IMR-90 (cell line): ENCODE results near the gene OR51B4. TPM values are rescaled to one million over a fixed set of nuclear protein-coding genes. Genes with fewer than 3 reads are reported as not detected.

Source experiments
- ATAC-seq: fragments of 200-7000 bp; cut with Tn5 transposase; 2 replicates; pipeline ENCODE4 v1.9.1; 2020; ENCODE audit warnings: low read depth, mild to moderate bottlenecking, moderate library complexity
- BruUV-seq: library from RNA; stranded (reverse); fragments of 400-500 nt; replicated peaks from 2 replicates; lab custom pipeline; 2021; lab: Mats Ljungman, UMichigan
- CTCF ChIA-PET: fragments of 300-600 bp; formaldehyde crosslinking; extraction: SDS; loops from one replicate; lab custom pipeline; 2021; ENCODE audit warnings: antibody characterized with exemption; lab: Yijun Ruan, JAX
- POLR2A ChIA-PET: fragments of 300-600 bp; sonication (Branson Sonifier 250); formaldehyde crosslinking; loops from one replicate; lab custom pipeline; 2022; ENCODE audit warnings: antibody characterized with exemption; ENCODE audit not compliant: unreplicated experiment; lab: Charles Lee
- DNase-seq: peaks from one replicate; pipeline ENCODE4 v3.0.0; 2013
- H2AFZ ChIP-seq: replicated peaks from 2 replicates; pipeline ENCODE3; 2013; ENCODE audit warnings: low read length, mild to moderate bottlenecking; ENCODE audit not compliant: poor library complexity
- H2AK5ac ChIP-seq: 2 replicates; pipeline ENCODE4 v1.6.1; 2013; ENCODE audit warnings: low read depth, low read length, inconsistent platforms
- H2AK9ac ChIP-seq: replicated peaks from 2 replicates; pipeline ENCODE3; 2013; ENCODE audit warnings: mild to moderate bottlenecking, low read depth, low read length, moderate library complexity; ENCODE audit not compliant: poor library complexity
- H2BK120ac ChIP-seq: 2 replicates; pipeline ENCODE4 v1.6.1; 2013; ENCODE audit warnings: low read depth, low read length, inconsistent platforms
- H2BK15ac ChIP-seq: 3 replicates; pipeline ENCODE4 v1.6.1; 2013; ENCODE audit warnings: low read depth, low read length, inconsistent platforms
- H2BK20ac ChIP-seq: 2 replicates; pipeline ENCODE4 v1.6.1; 2013; ENCODE audit warnings: low read depth, mild to moderate bottlenecking, inconsistent platforms, low read length, moderate library complexity
- H2BK5ac ChIP-seq: 2 replicates; pipeline ENCODE4 v1.6.1; 2013; ENCODE audit warnings: mild to moderate bottlenecking, low read depth, low read length, inconsistent platforms; ENCODE audit not compliant: poor library complexity, severe bottlenecking
- H3K14ac ChIP-seq: replicated peaks from 2 replicates; pipeline ENCODE4 v1.6.1; 2013; ENCODE audit warnings: low read depth, low read length, inconsistent platforms
- H3K18ac ChIP-seq: 2 replicates; pipeline ENCODE4 v1.6.1; 2013; ENCODE audit warnings: low read depth, low read length, control low read depth
- H3K23ac ChIP-seq: 2 replicates; pipeline ENCODE4 v1.6.1; 2013; ENCODE audit warnings: low read depth, low read length, inconsistent platforms
- H3K27ac ChIP-seq: 2 replicates; pipeline ENCODE4 v1.5.1; 2013; ENCODE audit warnings: mild to moderate bottlenecking, control low read depth, low read length; ENCODE audit not compliant: insufficient read depth
- H3K27me3 ChIP-seq: 2 replicates; pipeline ENCODE4 v1.6.1; 2013; ENCODE audit warnings: low read length; ENCODE audit not compliant: control insufficient read depth, insufficient read depth
- H3K36me3 ChIP-seq: 2 replicates; pipeline ENCODE4 v1.6.1; 2013; ENCODE audit warnings: low read length, mixed read lengths; ENCODE audit not compliant: control insufficient read depth, insufficient read depth
- H3K4ac ChIP-seq: 2 replicates; pipeline ENCODE4 v1.6.1; 2013; ENCODE audit warnings: low read depth, low read length, inconsistent platforms
- H3K4me1 ChIP-seq: 2 replicates; pipeline ENCODE4 v1.6.1; 2013; ENCODE audit warnings: low read length, mixed read lengths; ENCODE audit not compliant: control insufficient read depth, insufficient read depth
- H3K4me2 ChIP-seq: 2 replicates; pipeline ENCODE4 v1.6.1; 2013; ENCODE audit warnings: low read depth, mild to moderate bottlenecking, control low read depth, low read length, moderate library complexity
- H3K4me3 ChIP-seq: 2 replicates; pipeline ENCODE4 v1.5.1; 2013; ENCODE audit warnings: low read depth, mild to moderate bottlenecking, control low read depth, low read length, moderate library complexity; ENCODE audit not compliant: insufficient read depth
- H3K56ac ChIP-seq: 2 replicates; pipeline ENCODE4 v1.6.1; 2013; ENCODE audit warnings: low read length, inconsistent platforms; ENCODE audit not compliant: insufficient read depth; ENCODE audit errors: extremely low read depth
- H3K79me1 ChIP-seq, 2 experiments: 2 replicates each; pipeline ENCODE4 v1.6.1; 2013; ENCODE audit warnings: low read length in 2 of 2, inconsistent platforms in 1 of 2, low read depth in 1 of 2
- H3K9ac ChIP-seq: 2 replicates; pipeline ENCODE4 v1.6.1; 2013; ENCODE audit warnings: low read depth, low read length, control low read depth
- H3K9me1 ChIP-seq: 2 replicates; pipeline ENCODE4 v1.6.1; 2013; ENCODE audit warnings: low read length, inconsistent platforms; ENCODE audit not compliant: insufficient read depth
- H3K9me3 ChIP-seq: 2 replicates; pipeline ENCODE4 v1.6.1; 2013; ENCODE audit warnings: low read length; ENCODE audit not compliant: control insufficient read depth, insufficient read depth
- H4K20me1 ChIP-seq: 2 replicates; pipeline ENCODE4 v1.6.1; 2013; ENCODE audit warnings: low read length, inconsistent platforms; ENCODE audit not compliant: insufficient read depth
- H4K5ac ChIP-seq: 2 replicates; pipeline ENCODE4 v1.6.1; 2013; ENCODE audit warnings: mild to moderate bottlenecking, low read depth, low read length, control low read depth
- H4K8ac ChIP-seq, 2 experiments: 2 replicates each; pipeline ENCODE4 v1.6.1; 2013; ENCODE audit warnings: low read depth in 2 of 2, low read length in 2 of 2, control low read depth in 1 of 2, inconsistent platforms in 1 of 2
- H4K91ac ChIP-seq: 2 replicates; pipeline ENCODE4 v1.6.1; 2013; ENCODE audit warnings: low read depth, low read length, inconsistent platforms; ENCODE audit not compliant: insufficient read depth
- CEBPB ChIP-seq: IDR thresholded peaks from 2 replicates; pipeline ENCODE4 v1.6.1; 2012; ENCODE audit warnings: low read depth, low read length, improper control_type of control experiment
- MXI1 ChIP-seq: IDR thresholded peaks from 2 replicates; pipeline ENCODE4 v1.6.1; 2012; ENCODE audit warnings: low read depth, mild to moderate bottlenecking, low read length, moderate library complexity, borderline replicate concordance
- NFE2L2 ChIP-seq: fragments of 150-350 bp; IDR thresholded peaks from 2 replicates; pipeline ENCODE4 v1.6.1; 2016; ENCODE audit warnings: low read depth, mild to moderate bottlenecking, low read length
- RAD21 ChIP-seq: IDR thresholded peaks from 2 replicates; pipeline ENCODE4 v1.6.1; 2012; ENCODE audit warnings: low read length, improper control_type of control experiment
- RCOR1 ChIP-seq: IDR thresholded peaks from 2 replicates; pipeline ENCODE4 v1.6.1; 2012; ENCODE audit warnings: mild to moderate bottlenecking, low read length, improper control_type of control experiment; ENCODE audit not compliant: insufficient replicate concordance
- WGBS, 2 experiments: methylation state at CpG; one replicate each; pipeline versions ENCODE4 v1.1.5 to v1.1.7; 2013; ENCODE audit warnings: missing lambda C conversion rate in 2 of 2; ENCODE audit not compliant: insufficient read length in 1 of 2; ENCODE audit errors: extremely low coverage in 2 of 2; 5-methylcytosine and 5-hydroxymethylcytosine counted together
- dilution Hi-C: fragments of 300-500 bp; cut with HindIII; formaldehyde crosslinking; loops from one replicate; pipeline ENCODE4 v1.14.3; 2018; ENCODE audit warnings: low sequenced_read_pairs; ENCODE audit not compliant: unreplicated experiment
- in situ Hi-C: fragments of 300-500 bp; cut with MboI; formaldehyde crosslinking; loops from 3 replicates; pipeline ENCODE4 v1.14.3; 2019; ENCODE audit warnings: low sequenced_read_pairs, inconsistent platforms, mixed read lengths
- intact Hi-C: fragments of 100-400 bp; cut with micrococcal nuclease; formaldehyde crosslinking; loops from 2 replicates; pipeline ENCODE4 v1.10.0; 2022
- polyA plus RNA-seq, 3 experiments: library from polyadenylated mRNA; depleted of rRNA; stranded (reverse); fragments of >200 nt; gene quantifications; 2 replicates each; pipeline ENCODE4 v1.2.3, GENCODE V29; 2012; ENCODE audit warnings: low replicate concordance in 1 of 3
- total RNA-seq: library from RNA; depleted of rRNA; stranded (reverse); fragments of >200 nt; gene quantifications from 2 replicates; pipeline ENCODE4 v1.2.3, GENCODE V29; 2012
- TF ChIP-seq, protein P1 (sequence below): fragments of 150-350 bp; IDR thresholded peaks from 2 replicates; pipeline ENCODE4 v1.6.1; 2017; ENCODE audit warnings: mild to moderate bottlenecking, antibody characterized with exemption, low read length, low read depth
- TF ChIP-seq, protein P2 (sequence below): fragments of 150-350 bp; IDR thresholded peaks from 2 replicates; pipeline ENCODE4 v1.6.1; 2016; ENCODE audit warnings: low read depth, mild to moderate bottlenecking, low read length, moderate library complexity, borderline replicate concordance

OR51B4 gene
- total and polyA plus RNA-seq, 2 of the 4 experiments (the other 2 are of a cell fraction), result not detected

DNA sequence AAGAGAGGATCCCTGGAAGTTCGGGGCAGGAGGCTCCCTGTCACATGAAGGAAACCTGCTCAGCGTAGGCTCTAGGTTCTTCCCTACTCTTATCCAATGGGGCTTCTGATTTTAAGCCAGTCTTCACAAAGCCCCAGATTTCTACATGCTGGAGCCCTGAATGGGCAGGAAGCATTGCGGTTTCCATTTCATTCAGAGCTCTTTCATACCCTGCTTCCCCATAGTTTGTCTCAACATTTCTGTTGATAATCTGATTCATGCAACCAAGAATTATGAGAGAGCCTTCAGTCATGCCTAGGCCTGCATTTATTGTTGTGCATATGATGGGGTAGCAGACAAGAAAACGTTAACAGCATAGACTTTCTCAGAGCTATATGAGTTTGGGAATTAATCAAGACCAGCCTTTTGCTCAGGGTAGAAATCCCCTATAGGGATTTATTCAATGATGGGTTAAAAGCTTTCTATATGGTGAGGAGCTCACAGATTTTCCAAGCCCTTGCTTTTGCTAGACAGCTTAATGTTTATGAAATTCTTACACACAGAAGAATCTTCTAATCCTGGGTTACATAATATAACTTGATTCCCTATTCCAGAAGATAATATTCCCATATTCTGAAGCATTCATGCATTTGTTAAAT is 15.9 kb downstream of the OR51B4 start:
- Histone ChIP-seq H3K79me1 (no peaks in the 10 kb centered on the region), H4K5ac (peak overlapping the region; percentile 99; the same call in 1 of the 2 replicates), H3K9me1 (0 out of 2 replicates have a peak, but pooled peaks cover 3% of the 10 kb centered on the region), H3K4me2 (no peak overlapping the region), H3K23ac (peak overlapping the region; percentile 91; the same call in 1 of the 2 replicates), H2AK5ac (peak overlapping the region; percentile 61), H3K14ac (peak overlapping the region; percentile 89), H2AFZ (no peak overlapping the region), H2BK15ac (peak overlapping the region; percentile 74; the same call in 2 of the 3 replicates), H3K56ac (no peak overlapping the region; the same call in 1 of the 2 replicates), H4K8ac (peak overlapping the region; percentile 83 to 91; a peak in 3 of 4 replicates), H3K9me3 (no peaks in the 10 kb centered on the region), H3K9ac (no peak overlapping the region), H3K4me3 (no peak overlapping the region), H3K4me1 (peaks cover 17% of the 10 kb centered on the region), H4K20me1 (no peaks in the 10 kb centered on the region), H3K27ac (no peak overlapping the region), H2AK9ac (no peak overlapping the region), H3K36me3 (no peaks in the 10 kb centered on the region), H2BK5ac (peak overlapping the region; percentile 88), H3K4ac (peak overlapping the region; percentile 92), H4K91ac (peak overlapping the region; percentile 96; the same call in 1 of the 2 replicates), H3K18ac (peak overlapping the region; percentile 100; the same call in 1 of the 2 replicates), H3K27me3 (no peaks in the 10 kb centered on the region), H2BK20ac (peak overlapping the region; percentile 99), H2BK120ac (peak overlapping the region; percentile 98)
- no peak for DNase-seq
- WGBS, 2 experiments, result no CpG with 5 or more reads among the region's 4 CpGs
- dilution Hi-C loops (no loop called here), in situ Hi-C loops (loop anchor here (10.0 kb wide), 1 partner anchor 79 kb away; no protein-coding TSS in a partner anchor), intact Hi-C loops (no loop called here)
- ChIA-PET POLR2A (no interaction called here), CTCF (interaction anchor here (0.6 kb wide), 1 partner anchor 8 kb away, joined by 3 read pairs; no protein-coding TSS in a partner anchor)
- no peak for TF ChIP-seq CEBPB
- TF ChIP-seq MXI1, result no peak
- TF ChIP-seq NFE2L2, result no peak
- TF ChIP-seq, protein P1, sequence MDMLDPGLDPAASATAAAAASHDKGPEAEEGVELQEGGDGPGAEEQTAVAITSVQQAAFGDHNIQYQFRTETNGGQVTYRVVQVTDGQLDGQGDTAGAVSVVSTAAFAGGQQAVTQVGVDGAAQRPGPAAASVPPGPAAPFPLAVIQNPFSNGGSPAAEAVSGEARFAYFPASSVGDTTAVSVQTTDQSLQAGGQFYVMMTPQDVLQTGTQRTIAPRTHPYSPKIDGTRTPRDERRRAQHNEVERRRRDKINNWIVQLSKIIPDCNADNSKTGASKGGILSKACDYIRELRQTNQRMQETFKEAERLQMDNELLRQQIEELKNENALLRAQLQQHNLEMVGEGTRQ, result no peak
- no peak for TF ChIP-seq RAD21
- TF ChIP-seq RCOR1, result no peak
- TF ChIP-seq, protein P2, sequence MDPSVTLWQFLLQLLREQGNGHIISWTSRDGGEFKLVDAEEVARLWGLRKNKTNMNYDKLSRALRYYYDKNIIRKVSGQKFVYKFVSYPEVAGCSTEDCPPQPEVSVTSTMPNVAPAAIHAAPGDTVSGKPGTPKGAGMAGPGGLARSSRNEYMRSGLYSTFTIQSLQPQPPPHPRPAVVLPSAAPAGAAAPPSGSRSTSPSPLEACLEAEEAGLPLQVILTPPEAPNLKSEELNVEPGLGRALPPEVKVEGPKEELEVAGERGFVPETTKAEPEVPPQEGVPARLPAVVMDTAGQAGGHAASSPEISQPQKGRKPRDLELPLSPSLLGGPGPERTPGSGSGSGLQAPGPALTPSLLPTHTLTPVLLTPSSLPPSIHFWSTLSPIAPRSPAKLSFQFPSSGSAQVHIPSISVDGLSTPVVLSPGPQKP, result no peak
- no peak for ATAC-seq
- no TSS peak for BruUV-seq
